B cell (primary cell): ENCODE data around the gene MYOC.

Source experiments
- EZH2 ChIP-seq: IDR thresholded peaks from 2 replicates; pipeline ENCODE4 v1.6.1; 2012; ENCODE audit warnings: borderline replicate concordance, low read depth, mild to moderate bottlenecking, moderate library complexity, low read length; ENCODE audit not compliant: insufficient read depth, poor library complexity, severe bottlenecking
- TF ChIP-seq, protein P1 (sequence below): fragments of 200-600 bp; IDR thresholded peaks from one replicate; pipeline ENCODE4 v1.8.0; 2022; ENCODE audit warnings: antibody characterized with exemption, mild to moderate bottlenecking

DNA sequence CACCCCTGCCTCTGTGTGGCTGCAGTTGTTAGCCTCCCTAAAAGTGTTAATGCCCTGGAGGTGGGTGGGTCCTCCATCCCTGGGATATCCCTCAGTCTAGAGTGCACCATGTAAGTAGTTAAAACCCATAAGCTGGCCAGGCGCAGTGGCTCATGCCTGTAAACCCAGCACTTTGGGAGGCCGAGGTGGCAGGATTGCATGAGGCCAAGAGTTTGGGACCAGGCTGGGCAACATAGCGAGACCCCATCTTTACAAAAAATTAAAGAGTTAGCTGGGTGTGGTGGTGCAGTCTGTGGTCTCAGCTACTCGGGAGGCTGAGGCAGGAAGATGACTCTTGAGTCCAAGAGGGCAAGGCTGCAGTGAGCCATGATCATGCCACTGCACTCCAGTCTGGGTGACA is 10.3 kb downstream of the MYOC start:
- TF ChIP-seq, protein P1, sequence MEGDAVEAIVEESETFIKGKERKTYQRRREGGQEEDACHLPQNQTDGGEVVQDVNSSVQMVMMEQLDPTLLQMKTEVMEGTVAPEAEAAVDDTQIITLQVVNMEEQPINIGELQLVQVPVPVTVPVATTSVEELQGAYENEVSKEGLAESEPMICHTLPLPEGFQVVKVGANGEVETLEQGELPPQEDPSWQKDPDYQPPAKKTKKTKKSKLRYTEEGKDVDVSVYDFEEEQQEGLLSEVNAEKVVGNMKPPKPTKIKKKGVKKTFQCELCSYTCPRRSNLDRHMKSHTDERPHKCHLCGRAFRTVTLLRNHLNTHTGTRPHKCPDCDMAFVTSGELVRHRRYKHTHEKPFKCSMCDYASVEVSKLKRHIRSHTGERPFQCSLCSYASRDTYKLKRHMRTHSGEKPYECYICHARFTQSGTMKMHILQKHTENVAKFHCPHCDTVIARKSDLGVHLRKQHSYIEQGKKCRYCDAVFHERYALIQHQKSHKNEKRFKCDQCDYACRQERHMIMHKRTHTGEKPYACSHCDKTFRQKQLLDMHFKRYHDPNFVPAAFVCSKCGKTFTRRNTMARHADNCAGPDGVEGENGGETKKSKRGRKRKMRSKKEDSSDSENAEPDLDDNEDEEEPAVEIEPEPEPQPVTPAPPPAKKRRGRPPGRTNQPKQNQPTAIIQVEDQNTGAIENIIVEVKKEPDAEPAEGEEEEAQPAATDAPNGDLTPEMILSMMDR: no peak
- no peak for TF ChIP-seq EZH2
